ENCODE measurements around the gene CD247. TPM values are rescaled to one million over a fixed set of nuclear protein-coding genes. Genes with fewer than 3 reads are reported as not detected.

The CD247 gene
- total and polyA plus RNA-seq, 2 of the 13 experiments (the other 11 are each of a cell fraction or from before 2014, with no cell fraction given), result 0.20 TPM; not detected in 1

GRCh38 chr1:167439301-167439988, 78.9 kb downstream of the CD247 start (continued):
- no peak for TF ChIP-seq ZHX2 (IDR thresholded peaks at IDR 0.05; ENCODE audit: low read depth)
- TF ChIP-seq ZHX2 (CRISPR knock-in tag; IDR thresholded peaks at IDR 0.05; ENCODE audit: borderline replicate concordance), result 0 out of 2 replicates have a peak, but pooled peaks have one; percentile 36
- 0 out of 2 replicates have a peak, but pooled peaks have one; percentile 40 for TF ChIP-seq ZBTB43 (CRISPR knock-in tag; conservative IDR thresholded peaks at IDR 0.05)
- peak; percentile 29; the same call in 1 of the 2 replicates for TF ChIP-seq ZBTB42 (CRISPR knock-in tag; IDR thresholded peaks at IDR 0.05)
- TF ChIP-seq DMAP1 (CRISPR knock-in tag; IDR thresholded peaks at IDR 0.05), result 0 out of 2 replicates have a peak, but pooled peaks have one; percentile 22
- TF ChIP-seq USF2 (IDR thresholded peaks at IDR 0.05; ENCODE audit: low read depth, low read length), result no peak
- no peak for TF ChIP-seq USF2 (CRISPR knock-in tag; IDR thresholded peaks at IDR 0.05; ENCODE audit: borderline replicate concordance)
- no peak for TF ChIP-seq ZNF281 (CRISPR knock-in tag; IDR thresholded peaks at IDR 0.05; ENCODE audit: borderline replicate concordance)
- TF ChIP-seq THAP9 (CRISPR knock-in tag; IDR thresholded peaks at IDR 0.05; ENCODE audit: borderline replicate concordance), result 0 out of 2 replicates have a peak, but pooled peaks have one; percentile 45
- peak; percentile 62 for TF ChIP-seq E2F5 (CRISPR knock-in tag; conservative IDR thresholded peaks at IDR 0.05)
- peak; percentile 71; the same call in 1 of the 2 replicates for TF ChIP-seq KLF13 (CRISPR knock-in tag; IDR thresholded peaks at IDR 0.05)
